GM13977 (cell line): Measurements from ENCODE around the gene ATOSA.

ENCODE experiments used
- DNase-seq: peaks from one replicate; pipeline ENCODE4 v3.0.0; 2012; ENCODE audit warnings: low spot score
- CTCF ChIP-seq: IDR thresholded peaks from 2 replicates; pipeline ENCODE4 v1.5.1; 2012; ENCODE audit warnings: mild to moderate bottlenecking, control low read depth; ENCODE audit not compliant: insufficient read depth; ENCODE audit errors: extremely low read depth, missing control alignments
- in situ Hi-C: fragments of 300-500 bp; cut with MboI; formaldehyde crosslinking; loops from one replicate; pipeline ENCODE4 v1.12.0; 2022; ENCODE audit warnings: low sequenced_read_pairs, low pct_unique_long_range_greater_than_20kb, mixed read lengths, inconsistent platforms; ENCODE audit not compliant: unreplicated experiment

Gene ATOSA

GRCh38 chr15:52716536-52716935 lies 37.3 kb upstream of the ATOSA start:
- no peak for TF ChIP-seq CTCF
- DNase-seq, result no peak
- in situ Hi-C loops, result no loop called here

DNA sequence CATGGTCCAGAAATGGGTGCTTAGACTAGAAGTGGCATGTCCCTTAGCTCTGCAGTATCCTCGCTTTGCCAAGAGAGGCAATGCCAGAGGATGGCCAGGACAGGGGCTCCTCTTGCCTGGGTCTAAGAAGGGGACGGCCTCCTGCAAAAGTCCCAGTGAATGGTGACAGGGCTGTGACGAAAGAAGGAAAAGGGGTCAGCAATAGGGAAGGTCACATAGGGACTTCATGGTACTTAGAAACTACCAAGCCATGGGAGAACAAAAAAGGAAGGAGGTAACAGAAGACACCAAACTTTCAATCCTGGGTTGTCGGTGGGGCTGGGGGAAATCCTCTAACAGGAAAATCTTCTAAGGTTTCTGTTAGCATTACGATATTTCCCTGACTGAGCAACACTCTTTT lies 36.2 kb upstream of the ATOSA start:
- TF ChIP-seq CTCF, result no peak
- DNase-seq, result no peak
- in situ Hi-C loops, result no loop called here

GRCh38 chr15:52714968-52715367 lies 35.8 kb upstream of the ATOSA start:
- no peak for DNase-seq
- in situ Hi-C loops, result no loop called here
- no peak for TF ChIP-seq CTCF

GRCh38 chr15:52710708-52711389 lies 31.7 kb upstream of the ATOSA start:
- TF ChIP-seq CTCF, result no peak
- no peak for DNase-seq
- in situ Hi-C loops, result no loop called here

DNA sequence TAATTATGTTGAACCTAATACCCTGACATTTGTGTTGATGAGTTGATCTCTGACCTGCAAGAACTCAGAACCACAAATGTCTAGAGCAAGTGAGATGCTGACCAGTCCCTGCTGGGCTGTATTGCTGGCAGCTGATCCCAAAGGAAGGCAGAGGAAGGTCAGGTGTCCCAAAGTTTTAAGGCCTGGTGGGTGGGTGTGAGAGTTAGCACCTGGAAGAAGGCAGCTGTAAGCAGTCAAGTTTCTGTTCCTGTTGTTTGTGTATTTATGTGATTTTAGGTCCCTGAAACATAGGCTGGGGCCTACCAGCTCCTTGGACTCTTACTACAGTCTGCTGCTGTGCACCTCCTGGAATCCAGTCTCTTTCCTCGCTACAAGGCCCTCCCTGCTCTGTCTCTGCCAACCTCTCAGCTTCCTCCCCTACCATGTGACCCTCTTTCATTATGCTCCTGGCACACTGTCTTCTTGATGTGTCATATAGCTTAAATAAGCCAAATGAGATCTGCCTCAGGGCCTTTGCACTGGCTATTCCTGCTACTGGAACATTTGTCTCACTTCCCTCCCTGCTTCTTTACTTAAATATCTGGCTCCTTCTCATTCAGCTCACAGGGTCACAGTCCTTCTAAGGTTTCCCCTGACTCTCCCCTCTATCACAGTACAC lies 31.0 kb upstream of the ATOSA start:
- DNase-seq, result no peak
- no peak for TF ChIP-seq CTCF
- in situ Hi-C loops, result no loop called here

DNA sequence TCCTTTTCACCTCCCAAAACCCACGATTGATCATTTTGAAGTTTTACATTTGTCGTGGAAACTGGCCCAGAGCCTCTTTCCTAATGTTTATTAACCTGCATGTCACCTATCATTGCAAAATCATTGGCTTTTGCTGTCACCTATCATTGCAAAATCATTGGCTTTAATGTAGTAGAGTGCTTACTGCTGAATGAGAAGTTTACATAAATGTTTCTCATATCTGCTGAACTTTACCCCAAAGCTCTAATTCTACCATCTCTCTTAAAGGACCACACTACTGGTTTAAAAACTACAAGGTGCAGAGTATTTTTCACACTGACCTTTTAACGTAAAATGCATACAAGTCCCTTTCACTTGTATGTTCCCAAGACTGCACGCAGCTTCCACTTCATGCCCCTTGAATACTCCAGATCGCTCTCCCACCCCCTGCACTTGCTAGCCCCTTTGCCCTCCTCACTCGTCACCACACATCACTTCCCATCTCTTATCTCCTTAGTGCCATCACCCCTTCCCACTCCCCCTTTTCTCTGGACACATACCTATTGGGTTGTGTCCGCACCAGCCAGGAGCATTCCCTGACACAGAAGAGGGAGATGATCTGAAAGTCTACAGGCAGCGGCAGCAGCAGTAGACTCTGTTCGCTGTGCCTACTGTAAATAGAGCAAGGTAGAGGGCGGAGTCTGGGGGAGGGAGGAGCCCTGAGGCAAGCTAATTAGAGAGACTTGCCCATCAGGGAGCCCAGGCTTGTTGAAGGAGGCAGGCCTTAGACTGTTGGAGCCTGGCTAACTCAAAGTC lies 30.2 kb upstream of the ATOSA start:
- in situ Hi-C loops, result no loop called here
- DNase-seq, result no peak

More for the DNA sequence above, 30.2 kb upstream of the ATOSA start:
- TF ChIP-seq CTCF, result no peak
